Measurements from ENCODE around the gene ARHGEF16.

Gene ARHGEF16

DNA sequence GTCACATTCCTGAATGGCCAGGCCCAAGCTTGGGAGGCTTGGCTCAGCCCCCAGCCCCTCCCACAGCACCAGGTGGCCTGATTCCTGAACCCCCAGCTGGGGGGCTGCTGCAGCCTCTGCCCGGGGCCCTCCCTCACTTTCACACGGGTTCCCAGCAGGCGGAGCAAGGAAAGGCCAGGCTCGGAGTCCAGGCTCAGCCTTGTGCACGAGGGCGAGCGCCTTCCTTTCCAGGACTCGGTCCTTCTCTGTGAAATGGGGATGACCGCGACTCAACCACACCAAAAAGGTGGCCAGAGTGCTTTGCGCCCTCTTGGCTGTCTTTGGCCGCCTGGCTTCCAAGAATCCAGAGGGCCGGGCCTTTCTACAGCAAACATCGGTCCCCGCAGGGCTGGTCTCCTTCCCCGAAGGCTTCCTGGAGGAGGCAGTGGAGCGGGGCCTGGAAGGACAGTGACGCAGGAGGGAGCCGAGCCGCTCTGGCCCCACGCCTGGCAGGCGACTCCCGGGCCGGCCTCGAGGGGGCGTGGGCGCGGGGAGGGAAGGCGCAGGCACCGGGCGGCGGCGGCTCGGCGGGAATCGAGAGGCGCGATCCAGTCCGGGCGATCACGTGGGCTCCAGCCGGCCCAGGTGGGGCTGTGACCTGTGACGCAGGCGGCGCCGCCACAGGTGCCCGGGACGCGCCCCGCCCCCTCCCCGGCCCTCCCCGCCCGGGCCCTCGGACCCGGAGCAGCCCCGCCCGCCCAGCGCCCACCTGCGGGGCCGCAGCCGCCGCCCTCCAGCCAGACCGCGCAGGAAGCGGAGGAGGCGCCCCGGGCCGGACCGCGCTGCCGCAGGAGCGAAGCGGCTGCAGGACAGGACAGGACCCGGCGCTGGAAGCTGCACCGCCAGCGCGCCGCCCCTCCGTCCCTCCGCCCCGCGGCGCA, at the start of gene ARHGEF16:
ARHGEF16 (plus strand) TSS at position 775 of the 920 bp plus-strand sequence. CDS start 8,420 bp downstream, outside the sequence.
- peak; percentile 81 for DNase-seq (ENCODE audit: low spot score)

- no peak for DNase-seq (ENCODE audit: low spot score)
Measured at GRCh38 chr1:3404801-3405200, 49.7 kb upstream of the ARHGEF16 start.

DNA sequence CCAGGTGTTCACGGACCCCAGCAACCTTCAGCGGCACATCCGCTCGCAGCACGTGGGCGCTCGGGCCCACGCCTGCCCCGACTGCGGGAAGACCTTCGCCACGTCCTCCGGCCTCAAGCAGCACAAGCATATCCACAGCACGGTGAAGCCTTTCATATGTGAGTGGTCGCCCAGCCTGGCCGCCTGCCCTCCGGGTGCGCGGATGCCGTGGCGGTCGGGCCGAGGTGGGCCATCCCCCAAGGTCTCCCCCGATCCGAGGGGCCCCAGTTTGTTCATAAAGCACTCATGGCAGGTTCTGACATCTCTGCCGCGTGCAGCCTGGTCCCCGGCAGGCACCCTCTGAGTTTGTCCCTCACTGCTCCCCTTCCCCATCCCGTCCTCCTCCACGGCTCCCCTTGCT, 49.0 kb upstream of the ARHGEF16 start:
- no peak for DNase-seq (ENCODE audit: low spot score)

GRCh38 chr1:3405974-3406867, 48.2 kb upstream of the ARHGEF16 start:
- DNase-seq (ENCODE audit: low spot score): no peak

GRCh38 chr1:3407021-3407420, 47.4 kb upstream of the ARHGEF16 start:
- no peak for DNase-seq (ENCODE audit: low spot score)

- no peak for DNase-seq (ENCODE audit: low spot score)
Measured at GRCh38 chr1:3408751-3409266, 45.7 kb upstream of the ARHGEF16 start.

- DNase-seq (ENCODE audit: low spot score): no peak
Measured at GRCh38 chr1:3409366-3410141, 44.9 kb upstream of the ARHGEF16 start.

DNA sequence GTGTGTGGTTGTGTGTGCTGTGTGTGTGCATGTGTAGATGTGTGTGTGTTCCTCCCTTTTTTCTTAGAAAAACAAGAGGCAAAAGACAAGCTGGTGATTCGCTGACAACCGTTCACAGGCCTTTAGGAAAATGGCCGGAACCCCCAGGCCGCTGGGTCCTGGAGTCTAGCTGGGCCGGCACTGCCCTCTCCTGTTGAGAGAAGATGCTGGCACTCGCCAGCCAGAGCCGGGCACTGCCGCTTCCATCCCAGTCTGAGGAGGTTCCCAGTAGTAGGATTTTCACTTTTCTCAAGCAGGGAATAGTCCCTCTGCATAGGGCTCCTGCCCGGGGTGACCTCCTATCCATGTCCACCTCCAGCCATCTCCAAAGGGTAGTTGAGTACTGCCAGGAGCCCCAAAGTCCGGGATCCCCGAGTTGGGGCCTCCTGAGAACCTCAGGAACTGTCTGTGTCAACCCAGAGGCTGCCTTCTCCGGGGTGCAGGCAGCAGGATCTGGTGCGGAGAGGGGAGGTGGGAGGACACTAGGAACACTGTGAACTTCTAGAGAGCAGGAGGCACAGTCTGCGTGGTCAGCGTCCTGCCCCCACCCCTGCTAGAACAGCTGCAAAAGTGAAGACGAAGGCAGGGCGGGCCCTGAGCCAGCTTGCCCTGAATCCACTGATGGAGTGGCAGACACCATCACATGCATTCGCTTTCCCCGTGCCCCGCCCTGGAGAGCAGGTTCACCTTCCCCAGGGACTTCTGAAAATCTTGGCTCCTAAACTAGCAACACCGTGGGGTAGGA, 44.1 kb upstream of the ARHGEF16 start:
- peak; percentile 80 for DNase-seq (ENCODE audit: low spot score)

GRCh38 chr1:3411806-3412205, 42.7 kb upstream of the ARHGEF16 start:
- DNase-seq (ENCODE audit: low spot score): no peak

GRCh38 chr1:3412376-3412775, 42.1 kb upstream of the ARHGEF16 start:
- DNase-seq (ENCODE audit: low spot score): no peak

- no peak for DNase-seq (ENCODE audit: low spot score)
Measured at GRCh38 chr1:3413975-3414710, 40.3 kb upstream of the ARHGEF16 start.

DNA sequence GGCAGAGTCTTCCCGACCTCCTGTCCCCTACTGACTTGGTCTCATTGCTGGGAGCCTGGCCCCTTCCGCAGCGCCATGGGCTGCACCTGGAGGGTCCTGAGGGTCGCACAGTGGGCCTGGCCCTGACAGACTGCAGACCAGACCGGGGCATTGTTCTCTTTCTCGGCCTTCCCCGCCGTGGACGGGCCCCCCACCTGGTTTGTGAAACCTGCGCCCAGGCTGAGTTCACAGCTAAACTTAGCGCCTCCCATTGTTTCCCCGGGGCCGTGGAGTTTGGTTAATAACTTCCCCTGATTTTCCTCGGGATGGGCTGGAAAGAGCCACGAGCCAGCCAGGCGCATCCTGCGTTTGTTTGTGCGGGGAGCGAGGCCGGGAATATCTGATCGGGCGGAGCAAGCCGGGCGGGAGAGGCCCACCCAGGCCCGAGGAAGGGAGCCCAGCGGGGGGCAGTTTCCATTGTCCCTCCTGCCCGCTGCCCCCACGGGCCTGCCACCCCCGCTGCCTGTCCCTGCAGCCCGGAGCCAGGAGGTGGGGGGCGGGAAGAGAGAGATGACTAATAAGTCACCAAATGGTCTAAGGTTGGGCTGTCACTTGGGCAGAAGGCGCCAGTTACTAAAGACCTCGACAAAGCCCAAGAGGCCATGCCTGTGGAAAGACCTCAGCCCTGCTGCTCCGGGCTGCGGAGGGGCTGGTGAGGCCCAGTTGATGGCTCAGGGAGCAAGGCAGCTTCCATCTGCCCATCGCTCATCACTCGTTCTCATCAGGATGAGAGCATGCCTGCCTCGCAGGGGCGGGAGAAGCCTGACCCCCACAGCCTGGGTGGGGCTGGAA, 39.0 kb upstream of the ARHGEF16 start:
- no peak for DNase-seq (ENCODE audit: low spot score)

DNA sequence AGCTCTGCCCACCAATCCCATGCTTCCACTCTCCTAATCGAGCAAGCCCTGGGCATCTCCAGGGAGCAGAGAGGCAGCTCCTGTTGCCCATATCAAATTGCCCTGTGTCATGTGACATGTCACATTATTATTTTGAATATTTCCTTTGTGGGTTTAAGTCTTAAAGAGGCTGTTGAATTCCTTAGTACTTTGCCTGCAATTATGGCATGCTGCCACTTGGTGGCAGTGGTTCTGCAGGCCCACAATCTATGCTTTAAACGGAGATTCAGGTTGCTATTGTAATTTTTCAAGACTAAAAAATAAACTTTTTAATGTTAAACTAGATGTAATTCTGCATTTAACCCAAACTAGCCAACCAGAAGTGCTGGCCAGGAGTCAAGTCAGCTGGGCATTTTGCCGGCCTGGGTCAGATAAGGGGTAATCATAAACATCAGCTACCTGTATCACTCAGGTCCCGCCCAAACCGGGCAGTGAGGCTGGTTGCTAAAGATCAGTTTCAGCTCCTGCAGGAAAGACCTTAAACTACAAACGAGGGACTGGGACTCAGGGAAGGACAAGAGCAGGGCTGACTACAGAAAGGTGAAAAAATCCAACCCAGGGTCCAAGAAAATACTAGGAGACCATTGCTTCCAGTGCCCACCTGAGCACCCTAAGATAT, 37.3 kb upstream of the ARHGEF16 start:
- DNase-seq (ENCODE audit: low spot score): no peak

DNA sequence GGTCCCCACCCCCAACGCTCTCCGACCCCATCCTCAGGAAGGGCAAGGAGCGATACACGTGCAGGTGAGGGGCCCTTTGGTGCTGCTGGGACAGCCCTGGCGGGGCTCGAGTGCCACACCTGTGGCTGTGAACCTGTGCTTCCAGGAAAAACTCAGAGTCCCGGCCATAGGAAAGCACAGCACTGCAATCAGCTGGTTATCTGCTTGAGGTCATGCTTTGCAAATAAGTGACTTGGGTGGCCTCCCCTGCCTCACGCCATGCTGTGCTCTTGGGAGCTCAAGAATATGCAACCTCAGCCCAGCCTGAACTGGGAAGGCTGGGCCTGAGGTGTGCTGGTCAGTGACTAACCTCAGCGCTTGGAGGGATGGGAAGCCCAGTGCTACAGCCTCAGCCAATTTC, 36.5 kb upstream of the ARHGEF16 start:
- DNase-seq (ENCODE audit: low spot score): no peak

- no peak for DNase-seq (ENCODE audit: low spot score)
Measured at GRCh38 chr1:3418600-3418999, 35.9 kb upstream of the ARHGEF16 start.

GRCh38 chr1:3419415-3420204, 34.9 kb upstream of the ARHGEF16 start:
- DNase-seq (ENCODE audit: low spot score): peak; percentile 79

GRCh38 chr1:3420218-3420951, 34.1 kb upstream of the ARHGEF16 start:
- DNase-seq (ENCODE audit: low spot score): no peak
